Type B pancreatic cell (in vitro differentiated cells): ENCODE data around the gene SNX13. TPM values are rescaled to one million over a fixed set of nuclear protein-coding genes. Genes with fewer than 3 reads are reported as not detected.

ENCODE experiments used
- DNase-seq: peaks from one replicate; pipeline ENCODE4 v3.0.0; 2021; ENCODE audit warnings: mixed read lengths; ENCODE audit not compliant: unreplicated experiment; ENCODE audit errors: extremely low spot score
- H3K27ac Mint-ChIP-seq: 2 replicates; pipeline ENCODE4 v1.8.0; 2021; ENCODE audit warnings: mild to moderate bottlenecking, mixed read lengths
- H3K27me3 Mint-ChIP-seq: 2 replicates; pipeline ENCODE4 v1.8.0; 2021; ENCODE audit warnings: mixed read lengths
- H3K36me3 Mint-ChIP-seq: 2 replicates; pipeline ENCODE4 v1.8.0; 2021; ENCODE audit warnings: mixed read lengths
- H3K4me1 Mint-ChIP-seq: one replicate; pipeline ENCODE4 v1.8.0; 2021; ENCODE audit warnings: mixed read lengths; ENCODE audit not compliant: unreplicated experiment
- H3K4me3 Mint-ChIP-seq: 2 replicates; pipeline ENCODE4 v1.8.0; 2021; ENCODE audit warnings: mild to moderate bottlenecking, mixed read lengths
- H3K9me3 Mint-ChIP-seq: 2 replicates; pipeline ENCODE4 v1.8.0; 2021; ENCODE audit warnings: mixed read lengths
- total RNA-seq: library from RNA; stranded (reverse); gene quantifications from 2 replicates; pipeline ENCODE4 v1.2.1, GENCODE V29; 2021; ENCODE audit warnings: low replicate concordance
- TF ChIP-seq, protein P1 (sequence below): fragments of 200-600 bp; sonication (generic); conservative IDR thresholded peaks from 2 replicates; pipeline ENCODE4 v1.5.0; 2021; ENCODE audit warnings: antibody characterized with exemption, mild to moderate bottlenecking

The SNX13 gene
- total RNA-seq, 1 donor from 2014 or later = 48.9 TPM

GRCh38 chr7:17985473-17986239 lies 45.4 kb upstream of the SNX13 start:
- no peaks in the 10 kb centered on the region for H3K27me3 Mint-ChIP-seq
- TF ChIP-seq, protein P1, sequence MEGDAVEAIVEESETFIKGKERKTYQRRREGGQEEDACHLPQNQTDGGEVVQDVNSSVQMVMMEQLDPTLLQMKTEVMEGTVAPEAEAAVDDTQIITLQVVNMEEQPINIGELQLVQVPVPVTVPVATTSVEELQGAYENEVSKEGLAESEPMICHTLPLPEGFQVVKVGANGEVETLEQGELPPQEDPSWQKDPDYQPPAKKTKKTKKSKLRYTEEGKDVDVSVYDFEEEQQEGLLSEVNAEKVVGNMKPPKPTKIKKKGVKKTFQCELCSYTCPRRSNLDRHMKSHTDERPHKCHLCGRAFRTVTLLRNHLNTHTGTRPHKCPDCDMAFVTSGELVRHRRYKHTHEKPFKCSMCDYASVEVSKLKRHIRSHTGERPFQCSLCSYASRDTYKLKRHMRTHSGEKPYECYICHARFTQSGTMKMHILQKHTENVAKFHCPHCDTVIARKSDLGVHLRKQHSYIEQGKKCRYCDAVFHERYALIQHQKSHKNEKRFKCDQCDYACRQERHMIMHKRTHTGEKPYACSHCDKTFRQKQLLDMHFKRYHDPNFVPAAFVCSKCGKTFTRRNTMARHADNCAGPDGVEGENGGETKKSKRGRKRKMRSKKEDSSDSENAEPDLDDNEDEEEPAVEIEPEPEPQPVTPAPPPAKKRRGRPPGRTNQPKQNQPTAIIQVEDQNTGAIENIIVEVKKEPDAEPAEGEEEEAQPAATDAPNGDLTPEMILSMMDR = no peak
- no peak overlapping the region for H3K27ac Mint-ChIP-seq
- H3K4me1 Mint-ChIP-seq = no peaks in the 10 kb centered on the region
- no peaks in the 10 kb centered on the region for H3K9me3 Mint-ChIP-seq
- no peak overlapping the region for H3K4me3 Mint-ChIP-seq
- DNase-seq = no peak
- H3K36me3 Mint-ChIP-seq = no peaks in the 10 kb centered on the region

GRCh38 chr7:17984288-17984687 lies 44.0 kb upstream of the SNX13 start:
- no peak for DNase-seq
- Mint-ChIP-seq H3K27ac (no peak overlapping the region), H3K36me3 (no peaks in the 10 kb centered on the region), H3K27me3 (no peaks in the 10 kb centered on the region), H3K4me1 (no peaks in the 10 kb centered on the region), H3K4me3 (no peak overlapping the region), H3K9me3 (no peaks in the 10 kb centered on the region)
- TF ChIP-seq, protein P1 = no peak

GRCh38 chr7:17983221-17984062 lies 43.1 kb upstream of the SNX13 start:
- Mint-ChIP-seq H3K9me3 (no peaks in the 10 kb centered on the region), H3K4me1 (no peaks in the 10 kb centered on the region), H3K27me3 (no peaks in the 10 kb centered on the region), H3K4me3 (no peak overlapping the region), H3K36me3 (no peaks in the 10 kb centered on the region), H3K27ac (no peak overlapping the region)
- TF ChIP-seq, protein P1 = no peak
- DNase-seq = no peak

DNA sequence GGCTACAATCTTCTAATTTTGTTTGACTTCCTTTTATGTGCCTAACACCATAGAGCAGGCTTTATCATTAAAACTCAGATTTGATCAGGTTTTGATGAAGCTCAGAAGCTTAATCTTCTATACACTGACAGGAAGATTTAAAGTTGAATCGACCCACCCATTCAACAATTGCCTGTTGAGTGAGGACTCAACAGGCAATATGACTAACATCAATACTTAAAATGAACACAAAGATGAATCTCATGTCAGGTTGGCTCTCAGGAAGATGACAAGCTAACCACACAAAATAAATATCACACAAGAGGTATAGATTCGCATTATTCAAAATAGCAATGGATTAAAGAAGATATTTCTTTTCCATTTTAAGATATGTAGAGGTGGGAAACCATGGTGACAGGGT lies 36.7 kb upstream of the SNX13 start:
- H3K9me3 Mint-ChIP-seq = peaks cover 5% of the 10 kb centered on the region
- no peak overlapping the region for H3K4me3 Mint-ChIP-seq
- H3K4me1 Mint-ChIP-seq = no peaks in the 10 kb centered on the region
- no peak for DNase-seq
- H3K36me3 Mint-ChIP-seq = no peaks in the 10 kb centered on the region
- no peak overlapping the region for H3K27ac Mint-ChIP-seq
- no peaks in the 10 kb centered on the region for H3K27me3 Mint-ChIP-seq
- TF ChIP-seq, protein P1 = no peak

GRCh38 chr7:17971411-17971810 lies 31.1 kb upstream of the SNX13 start:
- DNase-seq = no peak
- no peak overlapping the region for H3K4me3 Mint-ChIP-seq
- H3K36me3 Mint-ChIP-seq = no peaks in the 10 kb centered on the region
- TF ChIP-seq, protein P1 = peak; percentile 25
- H3K4me1 Mint-ChIP-seq = no peaks in the 10 kb centered on the region
- no peak overlapping the region for H3K27ac Mint-ChIP-seq
- H3K9me3 Mint-ChIP-seq = no peaks in the 10 kb centered on the region
- H3K27me3 Mint-ChIP-seq = no peaks in the 10 kb centered on the region
